Measurements from ENCODE around the gene NFIC.

The NFIC gene

GRCh38 chr19:3368848-3369336 is 2.5 kb downstream of the NFIC start:
- peaks cover 3% of the 10 kb centered on the region; the same call in 1 of the 2 replicates for H3K36me3 ChIP-seq
- no peak overlapping the region for H3K27ac ChIP-seq
- DNase-seq, result no peak
- no peaks in the 10 kb centered on the region for H3K27me3 ChIP-seq (ENCODE audit: insufficient read depth, low read depth, severe bottlenecking)
- H3K9me3 ChIP-seq (ENCODE audit: severe bottlenecking), result no peaks in the 10 kb centered on the region
- TF ChIP-seq, protein P1, sequence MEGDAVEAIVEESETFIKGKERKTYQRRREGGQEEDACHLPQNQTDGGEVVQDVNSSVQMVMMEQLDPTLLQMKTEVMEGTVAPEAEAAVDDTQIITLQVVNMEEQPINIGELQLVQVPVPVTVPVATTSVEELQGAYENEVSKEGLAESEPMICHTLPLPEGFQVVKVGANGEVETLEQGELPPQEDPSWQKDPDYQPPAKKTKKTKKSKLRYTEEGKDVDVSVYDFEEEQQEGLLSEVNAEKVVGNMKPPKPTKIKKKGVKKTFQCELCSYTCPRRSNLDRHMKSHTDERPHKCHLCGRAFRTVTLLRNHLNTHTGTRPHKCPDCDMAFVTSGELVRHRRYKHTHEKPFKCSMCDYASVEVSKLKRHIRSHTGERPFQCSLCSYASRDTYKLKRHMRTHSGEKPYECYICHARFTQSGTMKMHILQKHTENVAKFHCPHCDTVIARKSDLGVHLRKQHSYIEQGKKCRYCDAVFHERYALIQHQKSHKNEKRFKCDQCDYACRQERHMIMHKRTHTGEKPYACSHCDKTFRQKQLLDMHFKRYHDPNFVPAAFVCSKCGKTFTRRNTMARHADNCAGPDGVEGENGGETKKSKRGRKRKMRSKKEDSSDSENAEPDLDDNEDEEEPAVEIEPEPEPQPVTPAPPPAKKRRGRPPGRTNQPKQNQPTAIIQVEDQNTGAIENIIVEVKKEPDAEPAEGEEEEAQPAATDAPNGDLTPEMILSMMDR (IDR thresholded peaks at IDR 0.05; ENCODE audit: low read depth, low read length), result no peak
- no peak overlapping the region for H3K4me3 ChIP-seq (ENCODE audit: low read depth, low read length)

- no peak overlapping the region for H3K4me3 ChIP-seq (ENCODE audit: low read depth, low read length)
- H3K36me3 ChIP-seq, result peaks cover 3% of the 10 kb centered on the region; the same call in 1 of the 2 replicates
- no peak overlapping the region; the same call in 1 of the 2 replicates for H3K27ac ChIP-seq
- TF ChIP-seq, protein P1 (IDR thresholded peaks at IDR 0.05; ENCODE audit: low read depth, low read length), result no peak
- no peaks in the 10 kb centered on the region for H3K9me3 ChIP-seq (ENCODE audit: severe bottlenecking)
- H3K27me3 ChIP-seq (ENCODE audit: insufficient read depth, low read depth, severe bottlenecking), result no peaks in the 10 kb centered on the region
- no peak for DNase-seq
Measured at GRCh38 chr19:3369337-3370213, 3.2 kb downstream of the NFIC start.

GRCh38 chr19:3370214-3370720 is 3.9 kb downstream of the NFIC start:
- peaks cover 3% of the 10 kb centered on the region; the same call in 1 of the 2 replicates for H3K36me3 ChIP-seq
- TF ChIP-seq, protein P1 (IDR thresholded peaks at IDR 0.05; ENCODE audit: low read depth, low read length), result no peak
- no peaks in the 10 kb centered on the region for H3K27me3 ChIP-seq (ENCODE audit: insufficient read depth, low read depth, severe bottlenecking)
- no peak for DNase-seq
- H3K9me3 ChIP-seq (ENCODE audit: severe bottlenecking), result no peaks in the 10 kb centered on the region
- H3K27ac ChIP-seq, result no peak overlapping the region
- H3K4me3 ChIP-seq (ENCODE audit: low read depth, low read length), result no peak overlapping the region

GRCh38 chr19:3370728-3371591 is 4.6 kb downstream of the NFIC start:
- peaks cover 3% of the 10 kb centered on the region for H3K36me3 ChIP-seq
- no peak overlapping the region for H3K27ac ChIP-seq
- H3K4me3 ChIP-seq (ENCODE audit: low read depth, low read length), result no peak overlapping the region
- TF ChIP-seq, protein P1 (IDR thresholded peaks at IDR 0.05; ENCODE audit: low read depth, low read length), result no peak
- no peak for DNase-seq
- no peaks in the 10 kb centered on the region for H3K9me3 ChIP-seq (ENCODE audit: severe bottlenecking)
- no peaks in the 10 kb centered on the region for H3K27me3 ChIP-seq (ENCODE audit: insufficient read depth, low read depth, severe bottlenecking)

DNA sequence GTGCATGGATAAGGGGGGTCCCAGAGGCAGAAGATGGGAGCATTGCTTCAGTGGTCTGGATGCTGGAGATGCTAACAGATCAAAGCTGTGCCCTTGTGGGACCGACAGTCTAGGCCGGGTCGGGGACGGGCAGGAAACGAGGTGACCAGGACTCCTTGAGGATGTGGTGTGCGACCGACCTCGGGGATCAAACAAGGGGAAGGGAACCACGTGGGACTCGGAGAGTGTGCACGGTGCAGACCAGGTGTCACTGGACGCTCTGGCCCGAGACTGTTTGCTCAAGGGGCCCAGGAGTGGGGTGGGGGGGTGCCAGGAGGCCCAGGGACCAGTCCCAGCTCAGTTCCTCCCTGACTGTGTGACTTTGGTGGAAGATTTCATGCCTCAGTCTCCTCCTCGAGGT is 6.0 kb downstream of the NFIC start:
- Histone ChIP-seq H3K9me3 (ENCODE audit: severe bottlenecking) (no peaks in the 10 kb centered on the region), H3K36me3 (peaks cover 3% of the 10 kb centered on the region), H3K4me3 (ENCODE audit: low read depth, low read length) (no peak overlapping the region), H3K27ac (no peak overlapping the region), H3K27me3 (ENCODE audit: insufficient read depth, low read depth, severe bottlenecking) (no peaks in the 10 kb centered on the region)
- DNase-seq, result no peak
- TF ChIP-seq, protein P1 (IDR thresholded peaks at IDR 0.05; ENCODE audit: low read depth, low read length), result no peak

Measured in WERI-Rb-1 (cell line).